NCI-H2227 treated with DMSO at 0.1 percent for 48 hours (cell line): ENCODE results near the gene UBR3.
"Not testable (repeated sequence)": the region's sequence is repeated elsewhere in the genome, so short reads cannot be mapped to it uniquely, and the experiment has no call there.

Experiments used
- DNase-seq: peaks from one replicate; lab custom pipeline; 2025; lab: John Stamatoyannopoulos, UW

Gene UBR3

GRCh38 chr2:169827272-169828140 is at the start of gene UBR3:
TSS of gene UBR3 (plus strand) at chr2:169827454. CDS start at chr2:169827508, 54 bp downstream.
- DNase-seq: peak; percentile 94

- no peak for DNase-seq
These were observed 48.8 kb upstream of the UBR3 start for GRCh38 chr2:169778446-169778845.

- no peak for DNase-seq
These were observed 45.8 kb upstream of the UBR3 start for GRCh38 chr2:169781249-169782013.

GRCh38 chr2:169782513-169782912 is 44.7 kb upstream of the UBR3 start:
- no peak for DNase-seq

- DNase-seq: no peak
These were observed 36.7 kb upstream of the UBR3 start for GRCh38 chr2:169790581-169790980.

GRCh38 chr2:169795181-169795580 is 32.1 kb upstream of the UBR3 start:
- DNase-seq: no peak

GRCh38 chr2:169796441-169796840 is 30.8 kb upstream of the UBR3 start:
- DNase-seq: no peak

GRCh38 chr2:169797601-169798000 is 29.7 kb upstream of the UBR3 start:
- no peak for DNase-seq

GRCh38 chr2:169798397-169798717 is 28.9 kb upstream of the UBR3 start:
- DNase-seq: no peak

GRCh38 chr2:169798718-169799592 is 28.3 kb upstream of the UBR3 start, which contains the start of gene SSB:
TSS of gene SSB (plus strand) at chr2:169798871. CDS start at chr2:169800961, 2,090 bp downstream.
- peak; percentile 98 for DNase-seq

- DNase-seq: no peak
These were observed 23.8 kb upstream of the UBR3 start for GRCh38 chr2:169803480-169803879.

- no peak for DNase-seq
These were observed 20.7 kb upstream of the UBR3 start for GRCh38 chr2:169806586-169806985.

GRCh38 chr2:169808221-169808620 is 19.0 kb upstream of the UBR3 start:
- no peak for DNase-seq

- DNase-seq: no peak
These were observed 11.4 kb upstream of the UBR3 start for GRCh38 chr2:169815849-169816248.

GRCh38 chr2:169816961-169817360 is 10.3 kb upstream of the UBR3 start:
- DNase-seq: not testable (repeated sequence)

- not testable (repeated sequence) for DNase-seq
These were observed 9.9 kb upstream of the UBR3 start for GRCh38 chr2:169817369-169817768.

GRCh38 chr2:169818241-169818640 is 9.0 kb upstream of the UBR3 start:
- DNase-seq: no peak

- DNase-seq: no peak
These were observed 8.1 kb upstream of the UBR3 start for GRCh38 chr2:169819106-169819505.

GRCh38 chr2:169820101-169820500 is 7.2 kb upstream of the UBR3 start:
- not testable (repeated sequence) for DNase-seq

GRCh38 chr2:169822036-169822435 is 5.2 kb upstream of the UBR3 start:
- DNase-seq: no peak

GRCh38 chr2:169822785-169823392 is 4.4 kb upstream of the UBR3 start:
- no peak for DNase-seq

GRCh38 chr2:169823996-169824372 is 3.3 kb upstream of the UBR3 start:
- no peak for DNase-seq
